GM23248 (cell line): ENCODE data around the gene SPP1. TPM values are rescaled to one million over a fixed set of nuclear protein-coding genes. Genes with fewer than 3 reads are reported as not detected.
"Not testable (repeated sequence)": the region's sequence is repeated elsewhere in the genome, so short reads cannot be mapped to it uniquely, and the experiment has no call there.

Experiments
- DNase-seq: peaks from one replicate; pipeline ENCODE4 v3.0.0-alpha.2; 2015
- H2AFZ ChIP-seq: fragments of 200-600 bp; sonication (generic); 2 replicates; pipeline ENCODE4 v1.6.1; 2016; ENCODE audit warnings: antibody characterized with exemption
- H3F3A ChIP-seq: fragments of 200-600 bp; sonication (generic); 2 replicates; pipeline ENCODE4 v1.6.1; 2016; ENCODE audit warnings: mild to moderate bottlenecking, antibody characterized with exemption, mixed run types; ENCODE audit not compliant: insufficient read depth
- H3K27ac ChIP-seq: fragments of 200-600 bp; sonication (generic); 2 replicates; pipeline ENCODE4 v1.5.1; 2016; ENCODE audit warnings: mild to moderate bottlenecking
- H3K27me3 ChIP-seq: fragments of 200-600 bp; sonication (generic); replicated peaks from 2 replicates; pipeline ENCODE4 v1.6.1; 2016; ENCODE audit warnings: mild to moderate bottlenecking; ENCODE audit not compliant: insufficient read depth
- H3K36me3 ChIP-seq: fragments of 200-600 bp; sonication (generic); 2 replicates; pipeline ENCODE4 v1.6.1; 2016; ENCODE audit warnings: low read depth, mild to moderate bottlenecking
- H3K4me1 ChIP-seq: fragments of 200-600 bp; sonication (generic); 2 replicates; pipeline ENCODE4 v1.6.1; 2016; ENCODE audit warnings: mild to moderate bottlenecking; ENCODE audit not compliant: insufficient read depth
- H3K4me2 ChIP-seq: fragments of 200-600 bp; sonication (generic); one replicate; pipeline ENCODE4 v1.6.1; 2016; ENCODE audit warnings: mild to moderate bottlenecking; ENCODE audit not compliant: unreplicated experiment
- H3K4me3 ChIP-seq: fragments of 200-600 bp; sonication (generic); 2 replicates; pipeline ENCODE4 v1.5.1; 2016; ENCODE audit warnings: mild to moderate bottlenecking
- H3K79me2 ChIP-seq: fragments of 200-600 bp; sonication (generic); 2 replicates; pipeline ENCODE4 v1.6.1; 2016; ENCODE audit warnings: mild to moderate bottlenecking; ENCODE audit not compliant: insufficient read depth
- H3K9ac ChIP-seq: fragments of 200-600 bp; sonication (generic); 2 replicates; pipeline ENCODE4 v1.6.1; 2016; ENCODE audit warnings: mild to moderate bottlenecking
- H3K9me2 ChIP-seq: fragments of 200-600 bp; sonication (generic); 2 replicates; pipeline ENCODE4 v1.6.1; 2016; ENCODE audit warnings: mixed run types, mild to moderate bottlenecking, moderate library complexity; ENCODE audit not compliant: insufficient read depth
- H3K9me3 ChIP-seq: fragments of 200-600 bp; sonication (generic); one replicate; pipeline ENCODE4 v1.6.1; 2017; ENCODE audit warnings: low read depth
- H4K20me1 ChIP-seq: fragments of 200-600 bp; sonication (generic); 2 replicates; pipeline ENCODE4 v1.6.0; 2016; ENCODE audit not compliant: insufficient read depth
- EZH2 ChIP-seq: fragments of 200-600 bp; sonication (generic); IDR thresholded peaks from 2 replicates; pipeline ENCODE4 v1.6.1; 2018; ENCODE audit warnings: antibody characterized with exemption, mild to moderate bottlenecking; ENCODE audit not compliant: insufficient read depth, poor library complexity, severe bottlenecking
- EZH2phosphoT487 ChIP-seq: fragments of 200-600 bp; sonication (generic); IDR thresholded peaks from 2 replicates; pipeline ENCODE4 v1.6.1; 2018; ENCODE audit warnings: antibody characterized with exemption, moderate library complexity, mild to moderate bottlenecking, low read depth; ENCODE audit not compliant: insufficient read depth
- WGBS, 2 experiments: methylation state at CpG; one replicate each; pipeline ENCODE4 v1.1.6; 2015 to 2017; ENCODE audit warnings: low lambda C conversion rate in 2 of 2, low coverage in 1 of 2; ENCODE audit errors: missing lambda C conversion rate in 2 of 2; 5-methylcytosine and 5-hydroxymethylcytosine counted together
- in situ Hi-C: fragments of 300-500 bp; cut with MboI; formaldehyde crosslinking; loops from 2 replicates; pipeline ENCODE4 v1.15.0; 2020
- polyA plus RNA-seq: library from polyadenylated mRNA; unstranded; fragments of >200 nt; fragmentation: Nextera tagmentation; extraction: Ambion mirVana; gene quantifications from 2 replicates; pipeline ENCODE4 v1.2.1, GENCODE V29; 2016
- total RNA-seq: library from RNA; depleted of rRNA; stranded (reverse); fragments of >200 nt; shearing (Covaris generic); gene quantifications from 2 replicates; pipeline ENCODE4 v1.2.3, GENCODE V29; 2014

Gene SPP1
- total and polyA plus RNA-seq, 2 experiments from 2014 or later = 3.1 to 3.5 TPM

- H3K79me2 ChIP-seq = no peaks in the 10 kb centered on the region
- no peaks in the 10 kb centered on the region for H3F3A ChIP-seq
- in situ Hi-C loops = no loop called here
- no peak for DNase-seq
- H3K4me2 ChIP-seq = no peak overlapping the region
- H3K4me1 ChIP-seq = no peaks in the 10 kb centered on the region
- no peaks in the 10 kb centered on the region for H3K9me2 ChIP-seq
- H3K36me3 ChIP-seq = no peaks in the 10 kb centered on the region
- H3K27ac ChIP-seq = no peak overlapping the region
- no peaks in the 10 kb centered on the region for H3K9me3 ChIP-seq
- no peak overlapping the region for H3K9ac ChIP-seq
- H4K20me1 ChIP-seq = no peaks in the 10 kb centered on the region
- H3K27me3 ChIP-seq = peaks cover 34% of the 10 kb centered on the region; the same call in 1 of the 2 replicates
- H2AFZ ChIP-seq = no peak overlapping the region
- no peak overlapping the region for H3K4me3 ChIP-seq
- TF ChIP-seq EZH2phosphoT487 (no peak), EZH2 (no peak)
Measured at GRCh38 chr4:87938746-87939145, 36.8 kb upstream of the SPP1 start.

- Histone ChIP-seq H3K4me2 (no peak overlapping the region), H3K4me3 (no peak overlapping the region), H3F3A (no peaks in the 10 kb centered on the region), H3K4me1 (no peaks in the 10 kb centered on the region), H3K36me3 (no peaks in the 10 kb centered on the region), H3K27ac (no peak overlapping the region), H4K20me1 (no peaks in the 10 kb centered on the region), H3K9ac (no peak overlapping the region), H2AFZ (no peak overlapping the region), H3K9me3 (no peaks in the 10 kb centered on the region), H3K79me2 (no peaks in the 10 kb centered on the region), H3K9me2 (no peaks in the 10 kb centered on the region), H3K27me3 (peaks cover 34% of the 10 kb centered on the region; the same call in 1 of the 2 replicates)
- no peak for DNase-seq
- in situ Hi-C loops = no loop called here
- WGBS, 2 experiments = 0 to 5% methylated on average over 2 of the region's 2 CpGs
- TF ChIP-seq EZH2phosphoT487 = no peak
- TF ChIP-seq EZH2 = no peak
Measured at GRCh38 chr4:87939978-87940690, 35.4 kb upstream of the SPP1 start.

GRCh38 chr4:87940809-87941208 lies 34.7 kb upstream of the SPP1 start:
- H2AFZ ChIP-seq, H4K20me1 ChIP-seq, H3K9ac ChIP-seq, H3K4me3 ChIP-seq, in situ Hi-C loops, H3K36me3 ChIP-seq, H3K9me2 ChIP-seq, DNase-seq, H3K79me2 ChIP-seq, H3K4me2 ChIP-seq, H3F3A ChIP-seq, H3K9me3 ChIP-seq, H3K4me1 ChIP-seq, H3K27ac ChIP-seq: not testable (repeated sequence)
- peaks cover 34% of the 10 kb centered on the region; the same call in 1 of the 2 replicates for H3K27me3 ChIP-seq
- WGBS, 2 experiments = 31 to 36% methylated on average over 2 of the region's 2 CpGs

GRCh38 chr4:87941537-87942392 lies 33.7 kb upstream of the SPP1 start:
- Histone ChIP-seq H2AFZ (no peak overlapping the region), H3F3A (no peaks in the 10 kb centered on the region), H4K20me1 (no peaks in the 10 kb centered on the region), H3K9me3 (no peaks in the 10 kb centered on the region), H3K4me3 (no peak overlapping the region), H3K27ac (no peak overlapping the region), H3K27me3 (peaks cover 34% of the 10 kb centered on the region; the same call in 1 of the 2 replicates), H3K9me2 (no peaks in the 10 kb centered on the region), H3K79me2 (no peaks in the 10 kb centered on the region), H3K4me1 (no peaks in the 10 kb centered on the region), H3K4me2 (no peak overlapping the region), H3K36me3 (no peaks in the 10 kb centered on the region), H3K9ac (no peak overlapping the region)
- in situ Hi-C loops = no loop called here
- DNase-seq = no peak
- WGBS, 2 experiments = 54 to 57% methylated on average over 5 of the region's 5 CpGs
- no peak for TF ChIP-seq EZH2phosphoT487
- no peak for TF ChIP-seq EZH2
